HepG2 (cell line): ENCODE measurements around the gene GTF3C5.

Experiments
- CTCF ChIP-seq: sonication (generic); formaldehyde crosslinking; IDR thresholded peaks from 2 replicates; pipeline ENCODE4 v1.5.0; 2020; ENCODE audit warnings: mild to moderate bottlenecking, missing genetic modification reagents, moderate library complexity
- PAWR ChIP-seq: sonication (generic); formaldehyde crosslinking; IDR thresholded peaks from 2 replicates; pipeline ENCODE4 v1.4.0; 2020; ENCODE audit warnings: missing genetic modification reagents, mild to moderate bottlenecking, borderline replicate concordance
- PLRG1 ChIP-seq: fragments of 450-650 bp; conservative IDR thresholded peaks from 2 replicates; pipeline ENCODE4 v1.6.1; 2016
- PRPF4 ChIP-seq: fragments of 200-400 bp; formaldehyde crosslinking; IDR thresholded peaks from 2 replicates; pipeline ENCODE4 v1.6.1; 2016; ENCODE audit warnings: low read length, low read depth; ENCODE audit not compliant: poor library complexity, severe bottlenecking
- RXRA ChIP-seq: sonication (generic); formaldehyde crosslinking; IDR thresholded peaks from 2 replicates; pipeline ENCODE4 v1.5.1; 2020; ENCODE audit warnings: missing genetic modification reagents
- SAP130 ChIP-seq: IDR thresholded peaks from 2 replicates; pipeline ENCODE4 v1.6.1; 2016; ENCODE audit warnings: low read depth
- ZKSCAN8 ChIP-seq: IDR thresholded peaks from 2 replicates; pipeline ENCODE4 v1.6.1; 2016; ENCODE audit warnings: borderline replicate concordance, missing genetic modification reagents, missing compliant biosample characterization
- ZNF775 ChIP-seq: sonication (generic); formaldehyde crosslinking; IDR thresholded peaks from 2 replicates; pipeline ENCODE4 v1.4.0; 2020; ENCODE audit warnings: missing genetic modification reagents, mild to moderate bottlenecking, moderate library complexity, borderline replicate concordance
- TF ChIP-seq, protein P1 (sequence below): IDR thresholded peaks from 2 replicates; pipeline ENCODE4 v1.6.1; 2012; ENCODE audit warnings: inconsistent platforms

DNA sequence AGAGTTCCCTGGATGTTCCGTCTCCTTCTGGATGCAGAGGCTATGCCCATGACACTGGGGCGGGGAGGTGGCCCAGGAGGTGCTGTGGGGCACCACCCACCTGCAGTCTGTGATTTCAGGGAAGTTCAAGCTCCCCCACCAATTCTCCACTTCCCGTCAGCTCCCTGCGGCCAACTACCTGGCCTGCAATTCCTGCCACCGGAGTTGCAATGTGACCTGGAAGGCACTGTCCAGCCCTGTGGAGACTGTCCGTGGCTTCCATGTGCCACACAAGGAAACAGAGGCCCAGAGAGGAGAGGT lies 35.7 kb upstream of the GTF3C5 start:
- TF ChIP-seq PLRG1: no peak
- no peak for TF ChIP-seq ZKSCAN8 (CRISPR knock-in tag)
- TF ChIP-seq, protein P1, sequence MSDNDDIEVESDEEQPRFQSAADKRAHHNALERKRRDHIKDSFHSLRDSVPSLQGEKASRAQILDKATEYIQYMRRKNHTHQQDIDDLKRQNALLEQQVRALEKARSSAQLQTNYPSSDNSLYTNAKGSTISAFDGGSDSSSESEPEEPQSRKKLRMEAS: no peak
- TF ChIP-seq ZNF775 (CRISPR knock-in tag): no peak
- TF ChIP-seq PRPF4: no peak
- TF ChIP-seq SAP130 (CRISPR knock-in tag): no peak
- no peak for TF ChIP-seq CTCF
- no peak for TF ChIP-seq RXRA (CRISPR knock-in tag)
- TF ChIP-seq PAWR (CRISPR knock-in tag): no peak
